ENCODE measurements around the gene FFAR4. TPM values are rescaled to one million over a fixed set of nuclear protein-coding genes. Genes with fewer than 3 reads are reported as not detected.

Gene FFAR4
- total and polyA plus RNA-seq, 4 donors = 0.06 to 4.7 (median 1.4) TPM

- no peak for ATAC-seq (ENCODE audit: insufficient read depth, low FRiP score)
- TF ChIP-seq, protein P1, sequence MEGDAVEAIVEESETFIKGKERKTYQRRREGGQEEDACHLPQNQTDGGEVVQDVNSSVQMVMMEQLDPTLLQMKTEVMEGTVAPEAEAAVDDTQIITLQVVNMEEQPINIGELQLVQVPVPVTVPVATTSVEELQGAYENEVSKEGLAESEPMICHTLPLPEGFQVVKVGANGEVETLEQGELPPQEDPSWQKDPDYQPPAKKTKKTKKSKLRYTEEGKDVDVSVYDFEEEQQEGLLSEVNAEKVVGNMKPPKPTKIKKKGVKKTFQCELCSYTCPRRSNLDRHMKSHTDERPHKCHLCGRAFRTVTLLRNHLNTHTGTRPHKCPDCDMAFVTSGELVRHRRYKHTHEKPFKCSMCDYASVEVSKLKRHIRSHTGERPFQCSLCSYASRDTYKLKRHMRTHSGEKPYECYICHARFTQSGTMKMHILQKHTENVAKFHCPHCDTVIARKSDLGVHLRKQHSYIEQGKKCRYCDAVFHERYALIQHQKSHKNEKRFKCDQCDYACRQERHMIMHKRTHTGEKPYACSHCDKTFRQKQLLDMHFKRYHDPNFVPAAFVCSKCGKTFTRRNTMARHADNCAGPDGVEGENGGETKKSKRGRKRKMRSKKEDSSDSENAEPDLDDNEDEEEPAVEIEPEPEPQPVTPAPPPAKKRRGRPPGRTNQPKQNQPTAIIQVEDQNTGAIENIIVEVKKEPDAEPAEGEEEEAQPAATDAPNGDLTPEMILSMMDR (IDR thresholded peaks at IDR 0.05; ENCODE audit: control extremely low read depth, extremely low read depth) = no peak
- H3K27ac ChIP-seq (ENCODE audit: low read depth in 1 of 2, low read length in 1 of 2) = no peak overlapping the region
- H3K4me1 ChIP-seq (ENCODE audit: control insufficient read depth in 5 of 5, insufficient read depth in 5 of 5, low read length in 5 of 5) = peaks cover 0 to 8% (median 0%) of the 10 kb centered on the region in 5 donors
- no peaks in the 10 kb centered on the region for H3K36me3 ChIP-seq (ENCODE audit: control insufficient read depth in 4 of 4, insufficient read depth in 4 of 4, low read length in 4 of 4)
- no peak overlapping the region for H3K4me3 ChIP-seq
- peaks cover 6 to 35% (median 15%) of the 10 kb centered on the region in 3 donors for H3K27me3 ChIP-seq (ENCODE audit: control insufficient read depth in 3 of 3, insufficient read depth in 3 of 3, low read length in 2 of 3)
- no peak overlapping the region for H3K9ac ChIP-seq (ENCODE audit: insufficient read depth in 1 of 2, low read length in 2 of 2)
- 83 to 87% methylated on average over 5 of the region's 5 CpGs for WGBS, 2 donors
- DNase-seq = no peak
- no peaks in the 10 kb centered on the region for H3K9me3 ChIP-seq (ENCODE audit: control insufficient read depth in 4 of 4, insufficient read depth in 3 of 4, low read length in 3 of 4)
Observed at GRCh38 chr10:93598157-93598556, 31.7 kb downstream of the FFAR4 start.

DNA sequence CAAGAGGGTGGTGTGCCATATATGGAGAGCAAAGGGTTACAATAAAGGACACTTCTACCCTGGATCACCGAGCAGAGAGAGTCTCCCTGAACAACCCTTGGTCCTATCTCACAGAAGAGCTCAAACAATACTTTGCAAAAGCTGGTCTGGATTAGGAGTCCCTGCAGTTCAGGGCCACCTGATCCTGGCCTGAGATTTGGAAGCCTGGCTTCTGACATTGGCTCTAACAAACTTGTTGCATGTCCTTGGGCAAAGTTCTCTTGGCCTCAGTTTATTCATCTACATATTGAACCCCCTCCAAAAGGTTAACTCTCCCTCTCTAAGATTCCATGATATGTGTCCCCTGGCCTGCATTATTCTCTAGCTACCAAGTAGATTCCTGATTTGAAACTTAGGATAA is 32.9 kb downstream of the FFAR4 start:
- peaks cover 0 to 8% (median 0%) of the 10 kb centered on the region in 5 donors for H3K4me1 ChIP-seq (ENCODE audit: control insufficient read depth in 5 of 5, insufficient read depth in 5 of 5, low read length in 5 of 5)
- 69% methylated on average over 1 of the region's 1 CpG for WGBS, 2 donors
- H3K9ac ChIP-seq (ENCODE audit: insufficient read depth in 1 of 2, low read length in 2 of 2) = no peak overlapping the region
- peaks cover 6 to 47% (median 23%) of the 10 kb centered on the region in 3 donors for H3K27me3 ChIP-seq (ENCODE audit: control insufficient read depth in 3 of 3, insufficient read depth in 3 of 3, low read length in 2 of 3)
- H3K27ac ChIP-seq (ENCODE audit: low read depth in 1 of 2, low read length in 1 of 2) = no peak overlapping the region
- TF ChIP-seq, protein P1 (IDR thresholded peaks at IDR 0.05; ENCODE audit: control extremely low read depth, extremely low read depth) = no peak
- no peaks in the 10 kb centered on the region for H3K9me3 ChIP-seq (ENCODE audit: control insufficient read depth in 4 of 4, insufficient read depth in 3 of 4, low read length in 3 of 4)
- no peak for ATAC-seq (ENCODE audit: insufficient read depth, low FRiP score)
- DNase-seq = no peak
- no peaks in the 10 kb centered on the region for H3K36me3 ChIP-seq (ENCODE audit: control insufficient read depth in 4 of 4, insufficient read depth in 4 of 4, low read length in 4 of 4)
- no peak overlapping the region for H3K4me3 ChIP-seq

DNA sequence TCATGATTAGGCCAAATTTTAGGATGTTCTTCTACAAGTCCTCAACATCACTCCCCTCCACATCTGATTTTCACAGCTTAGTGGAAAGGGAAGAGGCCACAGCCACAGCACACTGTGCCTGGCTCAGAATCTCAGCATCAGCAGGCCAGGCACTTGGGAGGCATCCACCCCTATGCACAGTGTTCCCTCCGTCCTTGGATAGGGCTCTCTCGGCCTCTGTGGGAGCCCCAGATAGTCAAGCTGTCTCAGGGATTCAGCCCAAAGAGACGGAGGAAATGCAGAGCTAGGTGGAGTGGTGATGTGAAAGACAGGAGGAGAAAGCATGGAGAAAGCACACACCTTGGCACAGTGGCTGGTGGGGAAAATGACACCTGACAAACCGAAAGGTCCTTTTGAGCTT is 33.3 kb downstream of the FFAR4 start:
- no peak for DNase-seq
- no peak overlapping the region for H3K9ac ChIP-seq (ENCODE audit: insufficient read depth in 1 of 2, low read length in 2 of 2)

More for the DNA sequence above, 33.3 kb downstream of the FFAR4 start:
- 94 to 97% methylated on average over 4 of the region's 4 CpGs for WGBS, 2 donors
- no peak for ATAC-seq (ENCODE audit: insufficient read depth, low FRiP score)
- TF ChIP-seq, protein P1 (IDR thresholded peaks at IDR 0.05; ENCODE audit: control extremely low read depth, extremely low read depth) = no peak
- no peaks in the 10 kb centered on the region for H3K36me3 ChIP-seq (ENCODE audit: control insufficient read depth in 4 of 4, insufficient read depth in 4 of 4, low read length in 4 of 4)
- H3K4me1 ChIP-seq (ENCODE audit: control insufficient read depth in 5 of 5, insufficient read depth in 5 of 5, low read length in 5 of 5) = peaks cover 0 to 8% (median 0%) of the 10 kb centered on the region in 5 donors
- H3K9me3 ChIP-seq (ENCODE audit: control insufficient read depth in 4 of 4, insufficient read depth in 3 of 4, low read length in 3 of 4) = no peaks in the 10 kb centered on the region
- H3K27ac ChIP-seq (ENCODE audit: low read depth in 1 of 2, low read length in 1 of 2) = no peak overlapping the region
- no peak overlapping the region for H3K4me3 ChIP-seq
- peaks cover 6 to 50% (median 27%) of the 10 kb centered on the region in 3 donors for H3K27me3 ChIP-seq (ENCODE audit: control insufficient read depth in 3 of 3, insufficient read depth in 3 of 3, low read length in 2 of 3)

Measured in lung (tissue), 12 donors.